H54 (cell line): ENCODE measurements around the gene WDR82.

Experiments used
- DNase-seq: peaks from one replicate; pipeline ENCODE4 v3.0.0; 2011; ENCODE audit warnings: low spot score, mixed read lengths; ENCODE audit not compliant: insufficient read length
- FAIRE-seq: peaks from 3 replicates; lab custom pipeline; 2011; peaks lifted over from hg19 to GRCh38; lab: Jason Lieb, UNC
- POLR2A ChIP-seq: IDR thresholded peaks from 2 replicates; pipeline ENCODE4 v1.6.1; 2011; ENCODE audit warnings: low read depth, mild to moderate bottlenecking, low read length

The WDR82 gene

GRCh38 chr3:52299247-52299878 lies 20.9 kb upstream of the WDR82 start:
- FAIRE-seq (no peak), DNase-seq (no peak)
- no peak for TF ChIP-seq POLR2A

- no peak for DNase-seq
- TF ChIP-seq POLR2A, result no peak
- no peak for FAIRE-seq
Observed at GRCh38 chr3:52298149-52299098, 20.0 kb upstream of the WDR82 start.

GRCh38 chr3:52297242-52298148 lies 19.0 kb upstream of the WDR82 start:
- DNase-seq (no peak), FAIRE-seq (no peak)
- TF ChIP-seq POLR2A, result no peak

- FAIRE-seq (no peak), DNase-seq (no peak)
- TF ChIP-seq POLR2A, result no peak
Observed at GRCh38 chr3:52295671-52296208, 17.3 kb upstream of the WDR82 start.

GRCh38 chr3:52294320-52295150 lies 16.1 kb upstream of the WDR82 start:
- FAIRE-seq, result no peak
- no peak for TF ChIP-seq POLR2A
- DNase-seq, result no peak

GRCh38 chr3:52293491-52294319 lies 15.3 kb upstream of the WDR82 start:
- DNase-seq (no peak), FAIRE-seq (no peak)
- TF ChIP-seq POLR2A, result no peak

- no peak for DNase-seq
- no peak for TF ChIP-seq POLR2A
- FAIRE-seq, result no peak
Observed at GRCh38 chr3:52292247-52293065, 14.0 kb upstream of the WDR82 start.

GRCh38 chr3:52291508-52292181 lies 13.2 kb upstream of the WDR82 start:
- no peak for TF ChIP-seq POLR2A
- FAIRE-seq (no peak), DNase-seq (no peak)

GRCh38 chr3:52290596-52291507 lies 12.4 kb upstream of the WDR82 start:
- FAIRE-seq (no peak), DNase-seq (no peak)
- no peak for TF ChIP-seq POLR2A
